Natural killer cell (primary cell): ENCODE measurements around the gene PAGE4. TPM values are rescaled to one million over a fixed set of nuclear protein-coding genes. Genes with fewer than 3 reads are reported as not detected.

Source experiments
- ATAC-seq, 3 donors: fragments of 150-1000 bp in 2 of 3; fragments of 200-7000 bp in 1 of 3; cut with Tn5 transposase; 1 replicate in 1 of 3; 2 replicates in 2 of 3; pipeline ENCODE4 v1.10.0; 2021; ENCODE audit warnings: mild to moderate bottlenecking in 2 of 3, moderate library complexity in 2 of 3
- DNase-seq, 2 donors: peaks; one replicate each; pipeline versions ENCODE4 v3.0.0 to v3.0.0-alpha.2; 2013 to 2021; ENCODE audit warnings: mixed read lengths in 1 of 2
- H3K27ac ChIP-seq: one replicate; pipeline ENCODE4 v1.5.1; 2013; ENCODE audit warnings: mild to moderate bottlenecking, low read length
- H3K27me3 ChIP-seq: one replicate; pipeline ENCODE4 v1.6.1; 2013; ENCODE audit warnings: low read length; ENCODE audit not compliant: control insufficient read depth, insufficient read depth
- H3K36me3 ChIP-seq: one replicate; pipeline ENCODE4 v1.6.1; 2013; ENCODE audit warnings: low read length; ENCODE audit not compliant: control insufficient read depth, insufficient read depth
- H3K4me1 ChIP-seq: one replicate; pipeline ENCODE4 v1.6.1; 2013; ENCODE audit warnings: low read length; ENCODE audit not compliant: control insufficient read depth, insufficient read depth
- H3K4me3 ChIP-seq: one replicate; pipeline ENCODE4 v1.5.1; 2013; ENCODE audit warnings: low read length
- H3K9me3 ChIP-seq: one replicate; pipeline ENCODE4 v1.6.1; 2013; ENCODE audit warnings: low read length; ENCODE audit not compliant: control insufficient read depth, insufficient read depth
- H3K27ac Mint-ChIP-seq, 2 donors: one replicate each; pipeline ENCODE4 v1.8.0; 2022; ENCODE audit warnings: mild to moderate bottlenecking in 2 of 2, mixed read lengths in 2 of 2, moderate library complexity in 1 of 2
- H3K27me3 Mint-ChIP-seq, 2 donors: one replicate each; pipeline ENCODE4 v1.8.0; 2022; ENCODE audit warnings: low read depth in 2 of 2, mixed read lengths in 2 of 2
- H3K36me3 Mint-ChIP-seq: one replicate; pipeline ENCODE4 v1.8.0; 2022; ENCODE audit warnings: mixed read lengths
- H3K4me1 Mint-ChIP-seq, 2 donors: one replicate each; pipeline ENCODE4 v1.8.0; 2022; ENCODE audit warnings: mixed read lengths in 2 of 2
- H3K4me3 Mint-ChIP-seq: one replicate; pipeline ENCODE4 v1.8.0; 2022; ENCODE audit warnings: mild to moderate bottlenecking, moderate library complexity, mixed read lengths
- H3K9me3 Mint-ChIP-seq, 2 donors: one replicate each; pipeline ENCODE4 v1.8.0; 2022; ENCODE audit warnings: mixed read lengths in 2 of 2
- CTCF ChIP-seq: fragments of 200-600 bp; IDR thresholded peaks from one replicate; pipeline ENCODE4 v1.8.0; 2022; ENCODE audit warnings: antibody characterized with exemption
- WGBS: methylation state at CpG from one replicate; pipeline ENCODE4 v1.1.7; 2013; ENCODE audit warnings: missing lambda C conversion rate; ENCODE audit not compliant: insufficient coverage; 5-methylcytosine and 5-hydroxymethylcytosine counted together
- intact Hi-C: fragments of 100-400 bp; cut with micrococcal nuclease; formaldehyde crosslinking; loops from one replicate; pipeline ENCODE4 v1.14.2; 2022
- total RNA-seq, 4 donors: library from RNA; stranded (reverse); fragments of 120-200 nt in 1 of 4; gene quantifications; one replicate each; pipeline versions ENCODE4 v1.2.3 to v1.2.4, GENCODE V29; 2013 to 2022

Gene PAGE4
- total RNA-seq, 3 donors from 2014 or later (not counting 1 experiment from before 2014, with no cell fraction given), result not detected

GRCh38 chrX:49879656-49880277 is 50.7 kb downstream of the PAGE4 start:
- no peaks in the 10 kb centered on the region for H3K27me3 Mint-ChIP-seq
- no peaks in the 10 kb centered on the region for H3K9me3 Mint-ChIP-seq
- Histone ChIP-seq H3K36me3 (no peaks in the 10 kb centered on the region), H3K27me3 (no peaks in the 10 kb centered on the region), H3K4me3 (peak overlapping the region; percentile 58), H3K4me1 (peaks cover 26% of the 10 kb centered on the region), H3K9me3 (no peaks in the 10 kb centered on the region), H3K27ac (peak overlapping the region; percentile 54)
- H3K4me1 Mint-ChIP-seq, result peaks cover 0 to 21% of the 10 kb centered on the region in 2 donors
- intact Hi-C loops, result loop anchor here (1.0 kb wide), 1 partner anchor 43 kb away; the partner anchor contains the start of gene CLCN5
- no peaks in the 10 kb centered on the region for H3K36me3 Mint-ChIP-seq
- peak in 1 of 2 donors; percentile 24 for DNase-seq
- peak in 1 of 3 donors; percentile 7 for ATAC-seq
- no peak for TF ChIP-seq CTCF
- 1% methylated on average over 37 of the region's 55 CpGs for WGBS
- H3K27ac Mint-ChIP-seq, result peak overlapping the region in 1 of 2 donors; percentile 74
- peak overlapping the region; percentile 81 for H3K4me3 Mint-ChIP-seq

- Histone ChIP-seq H3K36me3 (no peaks in the 10 kb centered on the region), H3K27ac (no peak overlapping the region), H3K4me3 (no peak overlapping the region), H3K9me3 (no peaks in the 10 kb centered on the region), H3K27me3 (no peaks in the 10 kb centered on the region), H3K4me1 (peaks cover 26% of the 10 kb centered on the region)
- H3K4me3 Mint-ChIP-seq, result peak overlapping the region; percentile 13
- TF ChIP-seq CTCF, result no peak
- intact Hi-C loops, result no loop called here
- no peaks in the 10 kb centered on the region for H3K36me3 Mint-ChIP-seq
- H3K9me3 Mint-ChIP-seq, result no peaks in the 10 kb centered on the region
- WGBS, result 93% methylated on average over 12 of the region's 12 CpGs
- no peak overlapping the region for H3K27ac Mint-ChIP-seq
- DNase-seq (no peak), ATAC-seq (no peak)
- H3K4me1 Mint-ChIP-seq, result peaks cover 0 to 21% of the 10 kb centered on the region in 2 donors
- H3K27me3 Mint-ChIP-seq, result no peaks in the 10 kb centered on the region
Observed at GRCh38 chrX:49880668-49881067, 51.6 kb downstream of the PAGE4 start.

Other genes with a start within 250 kb of the PAGE4 start
- gene GAGE12H, start 249.4 kb upstream of the PAGE4 start, total RNA-seq, result not detected
- not detected for gene GAGE2A, start 239.8 kb upstream of the PAGE4 start, total RNA-seq
- not detected for gene GAGE1, start 230.3 kb upstream of the PAGE4 start, total RNA-seq
- not detected for gene PAGE1, start 133.3 kb upstream of the PAGE4 start, total RNA-seq
- 1 to 10 TPM; 1.7 to 2.4 (median 2.0) TPM for gene USP27X, start 50.2 kb downstream of the PAGE4 start, total RNA-seq
- 1 to 10 TPM; 2.5 to 4.5 (median 4.0) TPM for gene CLCN5, start 93.3 kb downstream of the PAGE4 start, total RNA-seq